ENCODE measurements around the gene M1AP.
"Not testable (repeated sequence)": the region's sequence is repeated elsewhere in the genome, so short reads cannot be mapped to it uniquely, and the experiment has no call there.

M1AP gene

GRCh38 chr2:74653985-74654882 lies 6.1 kb upstream of the M1AP start, which contains the start of gene SEMA4F:
Gene SEMA4F, plus strand, starts transcription at chr2:74654247. Its CDS starts 130 bp downstream, at chr2:74654377.
- peak; percentile 94 for DNase-seq (ENCODE audit: low read depth)

- DNase-seq (ENCODE audit: low read depth), result no peak
These were observed 5.5 kb upstream of the M1AP start for GRCh38 chr2:74653589-74653984.

- DNase-seq (ENCODE audit: low read depth), result no peak
These were observed 1.2 kb downstream of the M1AP start for GRCh38 chr2:74646834-74647482.

DNA sequence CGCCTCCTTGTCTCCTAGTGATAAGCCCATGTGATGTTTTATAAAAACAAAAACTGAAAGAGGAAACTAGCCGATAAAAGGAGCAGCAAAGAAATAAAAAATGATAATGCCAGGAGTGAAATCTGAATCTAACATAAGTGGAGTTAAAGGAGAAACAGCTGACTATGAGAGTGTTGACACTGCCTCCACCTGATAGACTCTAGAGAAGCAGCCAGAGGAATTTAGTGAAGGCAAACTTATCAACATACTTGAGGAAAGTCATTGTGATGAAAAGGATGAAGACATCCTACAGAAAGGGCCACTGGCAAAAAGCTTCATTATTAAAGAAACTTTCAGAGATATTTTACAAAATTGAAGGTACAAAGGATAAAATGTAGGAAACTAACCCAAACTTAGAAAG lies 1.9 kb downstream of the M1AP start:
- no peak for DNase-seq (ENCODE audit: low read depth)

- DNase-seq (ENCODE audit: low read depth), result no peak
These were observed 2.8 kb downstream of the M1AP start for GRCh38 chr2:74645344-74645743.

DNA sequence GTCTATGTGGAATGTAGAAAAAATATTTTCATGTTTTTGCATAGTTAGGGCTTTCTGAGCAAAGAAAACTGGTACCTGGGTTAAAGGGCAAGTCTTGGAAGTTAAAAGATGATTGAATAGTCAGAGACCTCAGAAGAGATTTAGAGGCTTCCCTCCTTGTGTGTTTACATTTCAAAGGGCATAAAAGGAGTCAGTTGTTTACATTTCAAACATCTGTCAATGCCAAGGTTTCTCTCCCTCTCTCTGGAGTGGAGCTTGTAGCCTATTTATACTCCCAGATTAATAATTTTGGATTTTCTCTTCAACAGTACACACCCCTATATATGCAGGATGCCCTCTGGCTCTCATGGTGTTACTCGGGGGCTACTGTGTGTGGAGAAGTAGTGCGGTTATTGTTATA lies 8.6 kb downstream of the M1AP start:
- no peak for DNase-seq (ENCODE audit: low read depth)

DNA sequence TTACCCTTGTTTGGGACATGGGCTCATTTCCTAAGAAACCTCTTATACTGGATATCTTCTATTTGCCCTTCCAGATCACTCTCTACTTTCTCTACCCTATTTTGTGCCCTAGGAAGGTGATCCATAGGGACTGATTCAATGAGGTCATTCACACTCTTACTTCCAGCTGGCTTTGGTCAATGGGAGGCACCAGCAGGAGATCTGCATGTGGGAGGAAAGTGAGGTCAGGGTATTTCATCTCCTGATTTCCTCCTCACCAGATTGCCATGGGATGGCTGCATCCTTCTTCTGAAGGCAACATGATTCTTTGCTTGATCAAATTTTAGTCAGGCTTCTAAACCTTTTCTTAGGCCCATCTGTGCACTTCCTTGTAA lies 15.2 kb downstream of the M1AP start:
- no peak for DNase-seq (ENCODE audit: low read depth)

DNA sequence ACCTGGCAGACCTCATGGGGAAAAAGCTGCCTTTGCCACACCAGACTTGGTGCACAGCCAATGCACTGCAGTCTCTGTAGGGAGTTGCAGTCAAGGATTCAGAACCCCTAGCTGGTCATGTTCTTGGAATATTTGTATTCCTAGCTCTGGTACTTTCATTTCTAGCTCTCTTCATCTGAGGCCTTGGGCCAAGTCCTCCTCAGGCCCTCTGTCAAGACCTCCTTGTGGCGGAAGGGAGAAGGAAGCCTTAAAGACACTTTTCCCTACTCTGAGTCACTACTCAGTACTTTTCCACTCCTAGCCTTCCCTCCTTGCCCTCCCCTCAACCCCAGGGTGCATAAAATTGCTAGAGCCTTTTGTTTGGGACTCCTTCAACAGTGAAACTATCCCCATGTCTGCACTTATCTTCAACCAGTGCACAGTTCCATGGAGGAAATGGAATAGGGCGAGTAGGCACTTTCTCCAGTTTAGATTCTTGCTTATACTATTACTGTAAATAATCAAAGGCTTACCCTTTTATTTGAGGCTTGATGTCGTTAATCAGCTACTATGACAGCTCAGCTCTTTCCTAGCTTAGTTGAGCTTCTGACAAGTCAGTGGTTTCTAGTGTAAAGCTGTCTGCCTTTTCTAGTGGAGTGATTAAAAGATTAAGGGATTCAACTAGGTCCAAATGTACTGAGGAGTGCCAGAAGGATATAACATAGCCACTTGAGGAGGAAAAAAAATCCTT lies 15.8 kb downstream of the M1AP start:
- DNase-seq (ENCODE audit: low read depth), result peak; percentile 57

- DNase-seq (ENCODE audit: low read depth), result not testable (repeated sequence)
These were observed 17.7 kb downstream of the M1AP start for GRCh38 chr2:74630454-74630853.

- no peak for DNase-seq (ENCODE audit: low read depth)
These were observed 19.5 kb downstream of the M1AP start for GRCh38 chr2:74628538-74629105.

- DNase-seq (ENCODE audit: low read depth), result no peak
These were observed 22.3 kb downstream of the M1AP start for GRCh38 chr2:74625658-74626425.

DNA sequence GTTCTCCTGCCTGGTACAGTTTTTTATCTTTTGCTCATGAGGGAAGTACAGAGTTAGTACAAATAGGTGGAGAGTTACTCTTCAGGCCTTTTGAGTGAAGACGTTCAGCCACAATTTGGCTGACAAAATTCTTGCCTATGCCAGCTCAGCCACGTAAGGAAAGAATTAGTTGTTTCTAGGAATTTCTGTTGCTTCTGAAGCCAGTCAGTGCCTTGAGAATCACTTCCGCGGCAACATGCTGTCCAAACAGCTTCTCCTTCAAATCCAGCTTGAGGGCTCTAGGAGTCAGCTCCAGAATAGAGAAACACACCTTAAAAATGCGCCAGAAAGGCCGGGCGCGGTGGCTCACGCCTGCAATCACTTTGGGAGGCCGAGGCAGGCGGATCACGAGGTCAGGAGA lies 27.5 kb downstream of the M1AP start:
- no peak for DNase-seq (ENCODE audit: low read depth)

DNA sequence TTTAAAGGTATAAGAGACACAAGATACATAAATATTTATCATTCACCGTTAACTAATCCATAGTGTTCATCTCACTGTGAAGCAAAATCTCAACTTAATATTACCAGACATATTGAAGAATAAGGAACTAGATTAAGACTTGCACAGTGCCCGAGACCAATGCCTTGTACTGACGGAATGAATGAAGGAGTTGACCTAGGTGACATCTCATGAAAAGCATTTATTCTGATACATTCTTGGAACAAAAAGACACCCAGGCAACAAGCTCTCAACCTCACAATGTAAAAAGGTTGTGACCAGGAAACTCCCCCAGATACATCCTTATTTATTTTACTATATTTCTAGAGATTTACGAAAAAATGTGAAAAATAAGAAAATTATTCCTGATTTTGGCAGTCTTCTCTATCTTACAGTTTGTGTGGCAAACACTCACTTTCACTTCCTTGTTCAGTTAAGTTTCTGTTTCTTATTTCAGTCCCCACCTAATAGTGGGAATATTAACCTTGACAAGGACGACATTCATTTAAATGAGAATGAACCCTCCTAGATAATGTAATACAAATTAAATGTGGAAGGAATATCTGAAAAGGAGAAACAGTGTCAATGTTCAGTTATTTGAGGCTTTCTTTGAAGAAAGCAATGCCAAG lies 28.4 kb downstream of the M1AP start:
- no peak for DNase-seq (ENCODE audit: low read depth)

GRCh38 chr2:74618410-74619083 lies 29.6 kb downstream of the M1AP start:
- DNase-seq (ENCODE audit: low read depth), result no peak

DNA sequence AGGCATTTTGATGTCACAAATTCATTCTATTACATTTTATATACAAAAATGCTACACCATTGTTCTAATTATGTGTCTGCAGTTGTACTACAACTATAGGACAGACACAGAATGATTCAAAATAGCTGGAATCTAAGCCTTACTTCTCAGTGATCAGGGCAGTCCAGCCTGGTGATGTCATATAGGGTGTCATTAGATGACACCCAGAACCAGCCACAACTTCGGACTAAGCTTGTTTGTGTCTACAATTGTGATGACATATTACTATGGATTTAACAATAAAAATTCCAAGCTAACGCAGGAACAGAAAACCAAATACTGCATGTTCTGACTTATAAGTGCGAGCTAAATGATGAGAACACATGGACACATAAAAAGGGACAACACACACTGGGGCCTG lies 31.0 kb downstream of the M1AP start:
- no peak for DNase-seq (ENCODE audit: low read depth)

DNA sequence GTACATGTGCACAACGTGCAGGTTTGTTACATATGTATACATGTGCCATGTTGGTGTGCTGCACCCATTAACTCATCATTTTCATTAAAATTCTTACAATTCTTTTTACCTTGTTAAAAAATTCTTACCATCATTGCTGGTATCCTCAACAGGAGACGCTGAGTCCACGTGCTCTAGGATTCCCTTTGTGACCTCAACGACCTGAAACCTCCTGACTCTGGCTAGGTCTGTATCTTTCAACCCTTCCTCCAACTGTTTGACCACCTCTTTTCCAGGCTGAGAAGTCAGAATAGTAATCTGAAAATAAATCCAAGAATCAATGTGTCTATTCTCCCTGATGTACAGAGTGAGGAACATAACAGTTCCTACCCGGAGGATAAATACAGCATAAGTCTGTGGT lies 41.2 kb downstream of the M1AP start:
- no peak for DNase-seq (ENCODE audit: low read depth)

GRCh38 chr2:74603282-74604000 lies 44.7 kb downstream of the M1AP start:
- DNase-seq (ENCODE audit: low read depth), result no peak

- DNase-seq (ENCODE audit: low read depth), result peak; percentile 63
These were observed 45.4 kb downstream of the M1AP start for GRCh38 chr2:74602586-74603281.

DNA sequence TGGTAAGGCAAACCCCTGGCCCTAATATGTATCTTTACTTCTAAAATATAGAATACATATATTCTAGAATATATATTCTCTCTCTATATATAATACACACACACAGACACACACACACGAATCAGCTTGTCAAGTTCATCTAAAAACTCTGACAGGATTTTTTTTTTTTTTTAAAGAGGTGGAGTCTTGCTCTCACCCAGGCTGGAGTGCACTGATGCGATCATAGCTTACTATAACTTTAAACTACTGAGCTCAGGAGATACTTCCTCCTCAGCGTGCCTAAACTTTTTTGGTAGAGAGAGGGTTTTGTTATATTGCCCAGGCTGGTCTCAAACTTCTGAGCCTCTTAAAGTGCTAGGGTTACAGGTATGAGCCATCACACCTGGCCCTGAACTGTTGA lies 48.5 kb downstream of the M1AP start:
- no peak for DNase-seq (ENCODE audit: low read depth)

Data from iris pigment epithelial cell (primary cell).